Stomach (tissue), 4 donors: ENCODE results near the gene CRIM1.

Experiments used
- POLR2A ChIP-seq, 4 donors: fragments of 450-650 bp; IDR thresholded peaks; one replicate each; pipeline ENCODE4 v1.6.1; 2016; ENCODE audit warnings: antibody characterized with exemption in 4 of 4, control low read depth in 2 of 4, mild to moderate bottlenecking in 1 of 4, moderate library complexity in 1 of 4
- TF ChIP-seq, protein P1 (sequence below), 7 experiments: fragments of 450-650 bp in 4 of 7; fragments of 200-600 bp in 3 of 7; sonication (generic) in 3 of 7; IDR thresholded peaks; one replicate each; pipeline ENCODE4 v1.5.1; 2016 to 2019; ENCODE audit warnings: antibody characterized with exemption in 7 of 7, control low read depth in 2 of 7, mild to moderate bottlenecking in 1 of 7

DNA sequence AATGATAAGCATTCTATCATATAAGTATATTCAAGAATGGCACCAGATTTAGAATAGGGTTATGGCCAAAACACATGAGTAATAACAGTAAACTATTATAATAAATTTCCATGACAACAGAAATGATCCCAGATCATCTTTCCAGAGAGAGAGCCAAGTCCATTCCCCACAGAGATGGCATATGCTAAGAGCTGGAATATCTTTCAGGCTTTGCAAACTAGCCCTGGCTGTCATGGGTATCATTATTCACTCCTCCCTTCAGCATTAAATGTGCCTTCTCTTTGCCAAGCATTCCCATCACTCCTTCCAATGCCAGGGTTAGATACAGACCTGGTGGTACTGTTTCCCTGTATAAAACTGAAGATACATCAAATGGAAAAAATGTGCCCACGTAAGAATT lies 231.5 kb downstream of the CRIM1 start:
- TF ChIP-seq, protein P1, sequence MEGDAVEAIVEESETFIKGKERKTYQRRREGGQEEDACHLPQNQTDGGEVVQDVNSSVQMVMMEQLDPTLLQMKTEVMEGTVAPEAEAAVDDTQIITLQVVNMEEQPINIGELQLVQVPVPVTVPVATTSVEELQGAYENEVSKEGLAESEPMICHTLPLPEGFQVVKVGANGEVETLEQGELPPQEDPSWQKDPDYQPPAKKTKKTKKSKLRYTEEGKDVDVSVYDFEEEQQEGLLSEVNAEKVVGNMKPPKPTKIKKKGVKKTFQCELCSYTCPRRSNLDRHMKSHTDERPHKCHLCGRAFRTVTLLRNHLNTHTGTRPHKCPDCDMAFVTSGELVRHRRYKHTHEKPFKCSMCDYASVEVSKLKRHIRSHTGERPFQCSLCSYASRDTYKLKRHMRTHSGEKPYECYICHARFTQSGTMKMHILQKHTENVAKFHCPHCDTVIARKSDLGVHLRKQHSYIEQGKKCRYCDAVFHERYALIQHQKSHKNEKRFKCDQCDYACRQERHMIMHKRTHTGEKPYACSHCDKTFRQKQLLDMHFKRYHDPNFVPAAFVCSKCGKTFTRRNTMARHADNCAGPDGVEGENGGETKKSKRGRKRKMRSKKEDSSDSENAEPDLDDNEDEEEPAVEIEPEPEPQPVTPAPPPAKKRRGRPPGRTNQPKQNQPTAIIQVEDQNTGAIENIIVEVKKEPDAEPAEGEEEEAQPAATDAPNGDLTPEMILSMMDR (IDR thresholded peaks at IDR 0.05) = no peak
- no peak for TF ChIP-seq POLR2A (IDR thresholded peaks at IDR 0.05)
